ENCODE results near the gene FAF1. TPM values are rescaled to one million over a fixed set of nuclear protein-coding genes. Genes with fewer than 3 reads are reported as not detected.

FAF1 gene
- total RNA-seq, 1 experiment from 2014 or later: 78.7 TPM

GRCh38 chr1:50724626-50725286, 235.3 kb downstream of the FAF1 start:
- H3K27me3 Mint-ChIP-seq (ENCODE audit: insufficient read depth, unreplicated experiment): no peaks in the 10 kb centered on the region
- H3K4me3 Mint-ChIP-seq (ENCODE audit: unreplicated experiment): no peak overlapping the region
- H3K36me3 Mint-ChIP-seq (ENCODE audit: insufficient read depth, unreplicated experiment): peaks cover 33% of the 10 kb centered on the region
- BruUV-seq (replicated peaks): no TSS peak
- Histone ChIP-seq H3K4me1 (peaks cover 7% of the 10 kb centered on the region; the same call in 1 of the 2 replicates), H3K36me3 (ENCODE audit: control insufficient read depth, insufficient read depth, low read length) (no peaks in the 10 kb centered on the region), H3K9me3 (no peaks in the 10 kb centered on the region), H3K27me3 (replicated peaks; ENCODE audit: control insufficient read depth, insufficient read depth, low read length) (no peaks in the 10 kb centered on the region), H3K4me3 (ENCODE audit: low read depth, low read length) (no peak overlapping the region)
- DNase-seq: no peak
- H3K4me1 Mint-ChIP-seq (ENCODE audit: low read depth, unreplicated experiment): peaks cover 7% of the 10 kb centered on the region
- CTCF ChIA-PET: no interaction called here
- POLR2A ChIA-PET: no interaction called here
- intact Hi-C loops (cut with micrococcal nuclease; ENCODE audit: unreplicated experiment): no loop called here
- H3K9me3 Mint-ChIP-seq (ENCODE audit: unreplicated experiment): no peaks in the 10 kb centered on the region
- no peak overlapping the region for H3K27ac Mint-ChIP-seq (ENCODE audit: unreplicated experiment)
- TF ChIP-seq CTCF (IDR thresholded peaks at IDR 0.05; ENCODE audit: insufficient read depth in 1 of 2, low read depth in 1 of 2, low read length in 1 of 2, severe bottlenecking in 1 of 2, unreplicated experiment in 1 of 2): no peak

DNA sequence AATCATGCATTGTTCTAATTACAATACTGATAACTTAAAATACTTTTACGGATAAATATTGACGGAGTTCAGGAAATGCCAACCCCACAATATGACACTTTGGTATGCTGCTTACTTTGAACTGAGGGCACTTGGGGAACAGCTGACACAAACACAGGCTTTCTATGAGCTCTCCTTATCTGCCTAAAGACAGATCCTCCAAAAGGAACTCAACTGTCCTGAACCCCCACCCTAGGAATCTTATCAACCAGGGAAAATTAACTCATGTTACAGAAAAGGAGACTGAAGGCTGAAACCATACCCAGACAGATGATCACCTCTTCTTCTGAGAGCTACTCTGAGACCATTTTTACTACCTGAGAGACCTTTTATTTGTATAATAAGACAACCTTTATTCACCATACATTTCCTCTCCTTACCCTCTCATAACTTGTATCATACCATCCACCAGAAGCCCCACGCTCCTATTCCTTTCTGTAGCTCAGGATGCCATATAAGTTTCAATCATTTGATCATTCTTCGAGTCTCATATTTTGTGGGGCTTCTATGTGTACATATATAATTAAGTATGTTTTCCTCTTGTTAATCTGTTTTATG, 239.5 kb downstream of the FAF1 start:
- no peak overlapping the region for H3K4me3 ChIP-seq (ENCODE audit: low read depth, low read length)
- peaks cover 7% of the 10 kb centered on the region for H3K4me1 Mint-ChIP-seq (ENCODE audit: low read depth, unreplicated experiment)
- no peak overlapping the region for H3K4me3 Mint-ChIP-seq (ENCODE audit: unreplicated experiment)
- no peaks in the 10 kb centered on the region for H3K27me3 Mint-ChIP-seq (ENCODE audit: insufficient read depth, unreplicated experiment)
- intact Hi-C loops (cut with micrococcal nuclease; ENCODE audit: unreplicated experiment): no loop called here
- H3K4me1 ChIP-seq: peaks cover 7% of the 10 kb centered on the region; the same call in 1 of the 2 replicates
- peaks cover 28% of the 10 kb centered on the region for H3K36me3 Mint-ChIP-seq (ENCODE audit: insufficient read depth, unreplicated experiment)
- TF ChIP-seq CTCF (IDR thresholded peaks at IDR 0.05; ENCODE audit: insufficient read depth in 1 of 2, low read depth in 1 of 2, low read length in 1 of 2, severe bottlenecking in 1 of 2, unreplicated experiment in 1 of 2): no peak
- no peak for DNase-seq
- H3K27ac Mint-ChIP-seq (ENCODE audit: unreplicated experiment): no peak overlapping the region
- H3K9me3 ChIP-seq: no peaks in the 10 kb centered on the region
- POLR2A ChIA-PET: no interaction called here
- no peaks in the 10 kb centered on the region for H3K27me3 ChIP-seq (replicated peaks; ENCODE audit: control insufficient read depth, insufficient read depth, low read length)
- no peaks in the 10 kb centered on the region for H3K9me3 Mint-ChIP-seq (ENCODE audit: unreplicated experiment)
- no peaks in the 10 kb centered on the region for H3K36me3 ChIP-seq (ENCODE audit: control insufficient read depth, insufficient read depth, low read length)
- CTCF ChIA-PET: no interaction called here
- BruUV-seq (replicated peaks): no TSS peak

GRCh38 chr1:50719126-50719525, 240.9 kb downstream of the FAF1 start:
- no peak overlapping the region for H3K4me3 ChIP-seq (ENCODE audit: low read depth, low read length)
- no peak for DNase-seq
- H3K27me3 ChIP-seq (replicated peaks; ENCODE audit: control insufficient read depth, insufficient read depth, low read length): no peaks in the 10 kb centered on the region
- Mint-ChIP-seq H3K27ac (ENCODE audit: unreplicated experiment) (no peak overlapping the region), H3K27me3 (ENCODE audit: insufficient read depth, unreplicated experiment) (no peaks in the 10 kb centered on the region), H3K4me3 (ENCODE audit: unreplicated experiment) (no peak overlapping the region), H3K9me3 (ENCODE audit: unreplicated experiment) (no peaks in the 10 kb centered on the region), H3K36me3 (ENCODE audit: insufficient read depth, unreplicated experiment) (peaks cover 24% of the 10 kb centered on the region), H3K4me1 (ENCODE audit: low read depth, unreplicated experiment) (peaks cover 7% of the 10 kb centered on the region)
- POLR2A ChIA-PET: no interaction called here
- no peak for TF ChIP-seq CTCF (IDR thresholded peaks at IDR 0.05; ENCODE audit: insufficient read depth in 1 of 2, low read depth in 1 of 2, low read length in 1 of 2, severe bottlenecking in 1 of 2, unreplicated experiment in 1 of 2)
- H3K4me1 ChIP-seq: peaks cover 7% of the 10 kb centered on the region; the same call in 1 of the 2 replicates
- no peaks in the 10 kb centered on the region for H3K9me3 ChIP-seq
- intact Hi-C loops (cut with micrococcal nuclease; ENCODE audit: unreplicated experiment): no loop called here
- H3K36me3 ChIP-seq (ENCODE audit: control insufficient read depth, insufficient read depth, low read length): no peaks in the 10 kb centered on the region
- no TSS peak for BruUV-seq (replicated peaks)
- CTCF ChIA-PET: no interaction called here
